Activated CD8-positive, alpha-beta memory T cell treated with anti-CD3 and anti-CD28 coated beads, Interleukin-2, amount 50 U/mL, for 24 hours (primary cell): Measurements from ENCODE around the gene C9orf72.

Experiments
- DNase-seq: peaks from one replicate; pipeline ENCODE4 v3.0.0-alpha.2; 2020; ENCODE audit errors: extremely low read depth

Gene C9orf72

GRCh38 chr9:27581826-27582225 is 8.5 kb upstream of the C9orf72 start:
- DNase-seq: no peak

GRCh38 chr9:27573634-27574590 is 631 bp upstream of the C9orf72 start:
- peak; percentile 99 for DNase-seq

- no peak for DNase-seq
Measured at GRCh38 chr9:27572566-27572917, 739 bp downstream of the C9orf72 start.

- no peak for DNase-seq
Measured at GRCh38 chr9:27572061-27572460, 1.2 kb downstream of the C9orf72 start.

- DNase-seq: no peak
Measured at GRCh38 chr9:27571011-27571410, 2.3 kb downstream of the C9orf72 start.

- no peak for DNase-seq
Measured at GRCh38 chr9:27569406-27569805, 3.9 kb downstream of the C9orf72 start.

GRCh38 chr9:27566118-27566517 is 7.2 kb downstream of the C9orf72 start:
- no peak for DNase-seq

GRCh38 chr9:27565696-27566095 is 7.6 kb downstream of the C9orf72 start:
- no peak for DNase-seq

GRCh38 chr9:27564670-27565069 is 8.6 kb downstream of the C9orf72 start:
- no peak for DNase-seq

- no peak for DNase-seq
Measured at GRCh38 chr9:27563738-27564430, 9.4 kb downstream of the C9orf72 start.

GRCh38 chr9:27561685-27562084 is 11.6 kb downstream of the C9orf72 start:
- DNase-seq: no peak

- DNase-seq: no peak
Measured at GRCh38 chr9:27560457-27560856, 12.8 kb downstream of the C9orf72 start.

- no peak for DNase-seq
Measured at GRCh38 chr9:27558307-27558706, 15.0 kb downstream of the C9orf72 start.

- no peak for DNase-seq
Measured at GRCh38 chr9:27556470-27556869, 16.8 kb downstream of the C9orf72 start.

- no peak for DNase-seq
Measured at GRCh38 chr9:27554712-27555111, 18.6 kb downstream of the C9orf72 start.

- no peak for DNase-seq
Measured at GRCh38 chr9:27549196-27549755, 24.0 kb downstream of the C9orf72 start.

- no peak for DNase-seq
Measured at GRCh38 chr9:27548055-27548741, 25.1 kb downstream of the C9orf72 start.

GRCh38 chr9:27545471-27545870 is 27.8 kb downstream of the C9orf72 start:
- no peak for DNase-seq

- DNase-seq: no peak
Measured at GRCh38 chr9:27542508-27542907, 30.8 kb downstream of the C9orf72 start.

- DNase-seq: no peak
Measured at GRCh38 chr9:27541740-27542139, 31.5 kb downstream of the C9orf72 start.

- no peak for DNase-seq
Measured at GRCh38 chr9:27540502-27540901, 32.8 kb downstream of the C9orf72 start.
